Measurements from ENCODE around the gene PLA2G5.

- TF ChIP-seq CTCF (conservative IDR thresholded peaks at IDR 0.05) (no peak), ZFX (IDR thresholded peaks at IDR 0.05) (no peak)
Measured at GRCh38 chr1:20112279-20113000, 42.4 kb downstream of the PLA2G5 start.
